A673 (cell line): ENCODE measurements around the gene AOC2. TPM values are rescaled to one million over a fixed set of nuclear protein-coding genes. Genes with fewer than 3 reads are reported as not detected.
"Not testable (repeated sequence)": the region's sequence is repeated elsewhere in the genome, so short reads cannot be mapped to it uniquely, and the experiment has no call there.

Experiments
- BruUV-seq: library from RNA; stranded (reverse); fragments of 400-500 nt; replicated peaks from 2 replicates; lab custom pipeline; 2021; lab: Mats Ljungman, UMichigan
- CTCF ChIA-PET: fragments of 300-600 bp; sonication (Branson Sonifier 250); formaldehyde crosslinking; loops from one replicate; lab custom pipeline; 2022; ENCODE audit warnings: antibody characterized with exemption; lab: Charles Lee
- POLR2A ChIA-PET: fragments of 300-600 bp; sonication (Branson Sonifier 250); formaldehyde crosslinking; loops from one replicate; lab custom pipeline; 2022; ENCODE audit warnings: antibody characterized with exemption; ENCODE audit not compliant: low non-redundant PET; lab: Charles Lee
- DNase-seq: peaks from one replicate; pipeline ENCODE4 v3.0.0-alpha.2; 2015; ENCODE audit warnings: low spot score
- H3K27ac ChIP-seq: fragments of 200-600 bp; sonication (generic); 2 replicates; pipeline ENCODE4 v1.5.1; 2016; ENCODE audit warnings: mixed run types, low read depth, mild to moderate bottlenecking, mixed read lengths, antibody characterized with exemption, low read length; ENCODE audit not compliant: poor library complexity, severe bottlenecking
- H3K27me3 ChIP-seq: fragments of 200-600 bp; sonication (generic); replicated peaks from 2 replicates; pipeline ENCODE4 v1.6.1; 2017; ENCODE audit warnings: mixed run types, low read depth, mild to moderate bottlenecking, mixed read lengths, antibody characterized with exemption, low read length; ENCODE audit not compliant: insufficient read depth, poor library complexity
- H3K36me3 ChIP-seq: fragments of 200-600 bp; sonication (generic); 2 replicates; pipeline ENCODE4 v1.6.1; 2016; ENCODE audit warnings: mixed run types, mild to moderate bottlenecking, mixed read lengths, antibody characterized with exemption, low read length; ENCODE audit not compliant: insufficient read depth, poor library complexity, severe bottlenecking
- H3K4me1 ChIP-seq: fragments of 200-600 bp; sonication (generic); 2 replicates; pipeline ENCODE4 v1.6.1; 2017; ENCODE audit warnings: mixed run types, mild to moderate bottlenecking, mixed read lengths, antibody characterized with exemption, low read length; ENCODE audit not compliant: insufficient read depth, poor library complexity, severe bottlenecking
- H3K4me3 ChIP-seq: fragments of 200-600 bp; sonication (generic); 2 replicates; pipeline ENCODE4 v1.5.1; 2016; ENCODE audit warnings: low read depth, mixed run types, mild to moderate bottlenecking, mixed read lengths, low read length; ENCODE audit not compliant: poor library complexity, severe bottlenecking
- H3K9me3 ChIP-seq: fragments of 200-600 bp; sonication (generic); 2 replicates; pipeline ENCODE4 v1.6.1; 2016; ENCODE audit warnings: mixed run types, low read depth, mild to moderate bottlenecking, mixed read lengths, antibody characterized with exemption, low read length; ENCODE audit not compliant: poor library complexity, severe bottlenecking
- EZH2 ChIP-seq: fragments of 200-600 bp; sonication (generic); IDR thresholded peaks from 2 replicates; pipeline ENCODE4 v1.6.1; 2017; ENCODE audit warnings: borderline replicate concordance, low read depth, mild to moderate bottlenecking, mixed read lengths, antibody characterized with exemption, low read length; ENCODE audit not compliant: poor library complexity, severe bottlenecking
- intact Hi-C: fragments of 100-400 bp; cut with micrococcal nuclease; formaldehyde crosslinking; loops from one replicate; pipeline ENCODE4 v1.10.0; 2022; ENCODE audit not compliant: unreplicated experiment
- total RNA-seq: library from RNA; stranded (reverse); gene quantifications from 2 replicates; pipeline ENCODE4 v1.2.3, GENCODE V29; 2021
- TF ChIP-seq, protein P1 (sequence below): fragments of 300-800, 200-600 bp; sonication (generic); conservative IDR thresholded peaks from 2 replicates; pipeline ENCODE4 v1.5.1; 2017; ENCODE audit warnings: low read depth, mild to moderate bottlenecking, antibody characterized with exemption, low read length, moderate library complexity, mixed read lengths

AOC2 gene
- total RNA-seq, 1 experiment from 2014 or later: 1.2 TPM

DNA sequence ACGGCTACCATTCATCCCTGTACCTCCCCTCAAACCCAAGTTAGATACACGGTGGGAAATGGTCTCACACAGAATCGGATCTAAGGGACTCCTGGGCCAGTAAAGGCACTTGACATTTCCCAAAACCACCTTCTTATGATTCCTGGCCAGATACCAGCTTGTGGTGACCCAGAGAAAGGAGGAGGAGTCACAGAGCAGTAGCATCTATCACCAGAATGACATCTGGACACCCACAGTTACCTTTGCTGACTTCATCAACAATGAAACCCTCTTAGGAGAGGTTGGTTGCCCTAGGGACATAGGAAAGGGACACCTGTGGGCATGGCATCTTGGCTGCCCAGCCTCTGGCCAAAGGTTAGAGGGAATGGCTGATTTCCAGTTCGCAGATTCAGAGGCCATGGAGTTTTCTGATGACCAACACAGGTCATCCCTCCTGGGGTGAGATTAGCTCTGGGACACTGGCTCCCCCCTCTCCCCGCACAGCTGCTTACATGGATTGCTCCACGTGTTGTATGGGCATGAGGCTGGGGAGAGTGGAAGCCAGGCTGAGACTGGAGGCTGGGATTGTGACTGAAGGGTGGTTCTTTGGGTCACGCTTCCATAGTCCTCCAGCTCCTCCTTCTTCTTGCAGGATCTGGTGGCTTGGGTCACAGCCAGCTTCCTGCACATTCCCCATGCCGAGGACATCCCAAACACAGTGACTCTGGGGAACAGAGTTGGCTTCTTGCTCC is 5.2 kb downstream of the AOC2 start:
- CTCF ChIA-PET: no interaction called here
- Histone ChIP-seq H3K4me3 (no peak overlapping the region), H3K27ac (no peak overlapping the region), H3K4me1 (no peaks in the 10 kb centered on the region), H3K9me3 (no peaks in the 10 kb centered on the region), H3K36me3 (peaks cover 3% of the 10 kb centered on the region), H3K27me3 (no peaks in the 10 kb centered on the region)
- POLR2A ChIA-PET: no interaction called here
- BruUV-seq: no TSS peak
- intact Hi-C loops: no loop called here
- TF ChIP-seq, protein P1, sequence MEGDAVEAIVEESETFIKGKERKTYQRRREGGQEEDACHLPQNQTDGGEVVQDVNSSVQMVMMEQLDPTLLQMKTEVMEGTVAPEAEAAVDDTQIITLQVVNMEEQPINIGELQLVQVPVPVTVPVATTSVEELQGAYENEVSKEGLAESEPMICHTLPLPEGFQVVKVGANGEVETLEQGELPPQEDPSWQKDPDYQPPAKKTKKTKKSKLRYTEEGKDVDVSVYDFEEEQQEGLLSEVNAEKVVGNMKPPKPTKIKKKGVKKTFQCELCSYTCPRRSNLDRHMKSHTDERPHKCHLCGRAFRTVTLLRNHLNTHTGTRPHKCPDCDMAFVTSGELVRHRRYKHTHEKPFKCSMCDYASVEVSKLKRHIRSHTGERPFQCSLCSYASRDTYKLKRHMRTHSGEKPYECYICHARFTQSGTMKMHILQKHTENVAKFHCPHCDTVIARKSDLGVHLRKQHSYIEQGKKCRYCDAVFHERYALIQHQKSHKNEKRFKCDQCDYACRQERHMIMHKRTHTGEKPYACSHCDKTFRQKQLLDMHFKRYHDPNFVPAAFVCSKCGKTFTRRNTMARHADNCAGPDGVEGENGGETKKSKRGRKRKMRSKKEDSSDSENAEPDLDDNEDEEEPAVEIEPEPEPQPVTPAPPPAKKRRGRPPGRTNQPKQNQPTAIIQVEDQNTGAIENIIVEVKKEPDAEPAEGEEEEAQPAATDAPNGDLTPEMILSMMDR: no peak
- no peak for TF ChIP-seq EZH2
- DNase-seq: no peak

DNA sequence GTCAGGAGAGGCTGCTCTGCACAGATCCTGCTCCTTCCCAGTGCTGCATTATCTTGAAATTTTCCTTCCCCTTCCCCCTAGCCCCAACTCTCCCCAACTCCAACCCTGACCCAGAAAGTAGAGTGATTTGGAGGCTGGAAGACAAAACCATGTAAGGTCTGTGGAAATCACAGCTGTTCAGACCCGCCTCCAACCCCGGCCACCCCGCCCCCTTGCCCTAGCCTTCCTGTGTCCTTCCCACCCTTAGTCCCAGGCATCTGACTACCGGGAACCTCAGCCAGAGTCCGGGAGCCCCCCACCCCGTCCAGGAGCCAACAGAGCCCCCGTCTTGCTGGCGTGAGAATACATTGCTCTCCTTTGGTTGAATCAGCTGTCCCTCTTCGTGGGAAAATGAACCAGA is 6.6 kb downstream of the AOC2 start, which contains the start of gene AOC3:
Gene AOC3, plus strand, starts transcription at position 246 of the 400 bp plus-strand sequence. Its CDS starts 145 bp downstream, at position 391.
- BruUV-seq: no TSS peak
- Histone ChIP-seq H3K9me3 (no peaks in the 10 kb centered on the region), H3K4me1 (no peaks in the 10 kb centered on the region), H3K27ac (no peak within 1 kb of the TSS), H3K4me3 (no peak within 1 kb of the TSS), H3K27me3 (no peaks in the 10 kb centered on the region), H3K36me3 (no peaks in the 10 kb centered on the region)
- TF ChIP-seq, protein P1: no peak
- no peak for TF ChIP-seq EZH2
- intact Hi-C loops: no loop called here
- DNase-seq: no peak
- ChIA-PET POLR2A (no interaction called here), CTCF (no interaction called here)

DNA sequence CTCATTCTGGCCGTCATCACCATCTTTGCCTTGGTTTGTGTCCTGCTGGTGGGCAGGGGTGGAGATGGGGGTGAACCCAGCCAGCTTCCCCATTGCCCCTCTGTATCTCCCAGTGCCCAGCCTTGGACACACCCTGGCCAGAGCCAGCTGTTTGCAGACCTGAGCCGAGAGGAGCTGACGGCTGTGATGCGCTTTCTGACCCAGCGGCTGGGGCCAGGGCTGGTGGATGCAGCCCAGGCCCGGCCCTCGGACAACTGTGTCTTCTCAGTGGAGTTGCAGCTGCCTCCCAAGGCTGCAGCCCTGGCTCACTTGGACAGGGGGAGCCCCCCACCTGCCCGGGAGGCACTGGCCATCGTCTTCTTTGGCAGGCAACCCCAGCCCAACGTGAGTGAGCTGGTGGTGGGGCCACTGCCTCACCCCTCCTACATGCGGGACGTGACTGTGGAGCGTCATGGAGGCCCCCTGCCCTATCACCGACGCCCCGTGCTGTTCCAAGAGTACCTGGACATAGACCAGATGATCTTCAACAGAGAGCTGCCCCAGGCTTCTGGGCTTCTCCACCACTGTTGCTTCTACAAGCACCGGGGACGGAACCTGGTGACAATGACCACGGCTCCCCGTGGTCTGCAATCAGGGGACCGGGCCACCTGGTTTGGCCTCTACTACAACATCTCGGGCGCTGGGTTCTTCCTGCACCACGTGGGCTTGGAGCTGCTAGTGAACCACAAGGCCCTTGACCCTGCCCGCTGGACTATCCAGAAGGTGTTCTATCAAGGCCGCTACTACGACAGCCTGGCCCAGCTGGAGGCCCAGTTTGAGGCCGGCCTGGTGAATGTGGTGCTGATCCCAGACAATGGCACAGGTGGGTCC is 7.2 kb downstream of the AOC2 start:
- DNase-seq, H3K27ac ChIP-seq, POLR2A ChIA-PET, H3K27me3 ChIP-seq, intact Hi-C loops, BruUV-seq, H3K4me3 ChIP-seq, H3K9me3 ChIP-seq, H3K4me1 ChIP-seq, CTCF ChIA-PET, H3K36me3 ChIP-seq: not testable (repeated sequence)
